Measurements from ENCODE around the gene NRDE2. TPM values are rescaled to one million over a fixed set of nuclear protein-coding genes. Genes with fewer than 3 reads are reported as not detected.

Gene NRDE2
- total and polyA plus RNA-seq, 2 donors from 2014 or later = 7.0 to 27.9 TPM

DNA sequence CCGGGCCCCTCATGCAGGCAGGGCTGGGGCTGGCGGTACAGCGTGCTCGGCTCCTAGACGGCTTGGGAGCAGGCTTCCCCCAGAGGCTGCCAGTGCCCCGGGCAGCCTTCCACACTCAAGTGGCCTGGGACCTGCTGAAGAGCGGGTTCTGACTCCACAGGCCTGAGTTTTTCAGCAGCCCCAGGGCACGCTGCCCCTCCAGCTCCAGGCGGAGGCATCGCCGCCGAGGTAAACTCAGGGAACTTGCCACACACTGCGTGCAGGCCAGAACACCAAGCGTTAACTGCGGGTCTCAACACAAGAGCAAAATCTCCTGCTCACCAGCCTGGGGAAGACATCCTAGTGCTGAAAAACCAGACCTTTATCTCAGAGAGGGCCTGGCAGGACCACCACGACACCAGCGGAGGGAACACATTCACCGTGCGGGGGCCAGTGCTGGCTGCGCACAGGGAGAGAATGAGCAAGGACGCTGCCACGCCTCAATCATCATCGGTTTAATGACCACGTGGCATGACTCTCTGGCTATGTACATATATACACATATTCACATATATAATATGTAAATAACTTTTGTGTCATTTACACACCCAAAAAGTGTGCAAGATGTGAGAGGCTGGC lies 54.1 kb downstream of the NRDE2 start:
- H3K36me3 ChIP-seq (ENCODE audit: control insufficient read depth in 2 of 3, insufficient read depth in 3 of 3, low read length in 3 of 3) = peaks cover 3 to 30% (median 23%) of the 10 kb centered on the region in 3 donors
- intact Hi-C loops (cut with DNase I) = no loop called here
- FAIRE-seq = no peak
- H3K27me3 ChIP-seq (ENCODE audit: control insufficient read depth, insufficient read depth, low read length) = no peaks in the 10 kb centered on the region
- DNase-seq = no peak
- H3K4me1 ChIP-seq (ENCODE audit: control insufficient read depth in 2 of 3, insufficient read depth in 2 of 3, low read depth in 1 of 3, low read length in 3 of 3) = peaks cover 0 to 3% (median 0%) of the 10 kb centered on the region in 3 donors
- no peak overlapping the region for H3K27ac ChIP-seq (ENCODE audit: low read depth in 2 of 2, low read length in 2 of 2)
- TF ChIP-seq CTCF (IDR thresholded peaks at IDR 0.05; ENCODE audit: borderline replicate concordance, extremely low read depth, insufficient read depth) = no peak
- no peak overlapping the region for H3K4me3 ChIP-seq (ENCODE audit: low read length in 3 of 3)
- H3K9ac ChIP-seq (ENCODE audit: low read length in 3 of 3) = no peak overlapping the region
- H3K9me3 ChIP-seq (ENCODE audit: control insufficient read depth in 2 of 3, insufficient read depth in 1 of 3, low read length in 3 of 3) = no peaks in the 10 kb centered on the region

DNA sequence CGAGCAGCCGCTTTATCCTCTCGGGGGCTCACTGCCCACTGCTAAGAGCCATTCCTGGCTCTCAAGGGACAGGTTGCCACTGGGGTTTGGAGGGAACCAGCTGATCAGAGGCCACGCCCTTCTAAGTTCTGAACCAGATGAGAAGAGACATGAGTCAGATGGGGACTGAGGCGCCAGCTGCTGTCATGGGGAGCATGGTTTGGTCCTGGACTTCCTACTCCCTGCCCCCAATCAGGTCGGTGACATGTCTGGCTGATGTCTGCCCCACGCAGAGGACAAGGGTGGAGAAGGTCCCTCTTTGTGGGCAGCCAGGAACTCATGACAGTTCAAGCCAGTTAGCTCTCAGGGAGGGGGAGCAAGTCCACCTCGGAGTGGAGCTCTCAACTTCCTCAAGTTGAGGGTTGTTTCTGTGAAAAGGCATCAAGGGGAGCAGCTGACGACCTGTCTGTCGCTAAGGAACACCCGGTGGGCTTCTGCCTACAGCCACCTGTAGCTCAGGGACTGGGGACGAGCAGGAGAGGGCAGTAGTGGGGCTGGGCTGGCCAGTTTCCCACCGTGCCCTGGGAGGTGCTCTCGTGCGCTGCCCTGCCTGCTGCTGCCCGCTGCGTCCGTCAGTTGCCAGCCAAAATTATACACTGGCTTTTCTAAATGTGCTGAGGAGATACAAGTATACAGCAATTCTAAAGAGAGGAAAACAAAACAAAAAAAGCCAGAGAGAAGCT lies 54.9 kb downstream of the NRDE2 start:
- intact Hi-C loops (cut with DNase I) = no loop called here
- no peak overlapping the region for H3K9ac ChIP-seq (ENCODE audit: low read length in 3 of 3)

GRCh38 chr14:90275820-90276219 lies 55.9 kb downstream of the NRDE2 start:
- no peak overlapping the region for H3K9ac ChIP-seq (ENCODE audit: low read length in 3 of 3)
- H3K4me3 ChIP-seq (ENCODE audit: low read length in 3 of 3) = no peak overlapping the region
- FAIRE-seq (no peak), DNase-seq (no peak)
- TF ChIP-seq CTCF (IDR thresholded peaks at IDR 0.05; ENCODE audit: borderline replicate concordance, extremely low read depth, insufficient read depth) = no peak
- no peaks in the 10 kb centered on the region for H3K27me3 ChIP-seq (ENCODE audit: control insufficient read depth, insufficient read depth, low read length)
- intact Hi-C loops (cut with DNase I) = no loop called here
- no peaks in the 10 kb centered on the region for H3K9me3 ChIP-seq (ENCODE audit: control insufficient read depth in 2 of 3, insufficient read depth in 1 of 3, low read length in 3 of 3)
- H3K27ac ChIP-seq (ENCODE audit: low read depth in 2 of 2, low read length in 2 of 2) = no peak overlapping the region
- peaks cover 3 to 30% (median 30%) of the 10 kb centered on the region in 3 donors for H3K36me3 ChIP-seq (ENCODE audit: control insufficient read depth in 2 of 3, insufficient read depth in 3 of 3, low read length in 3 of 3)
- H3K4me1 ChIP-seq (ENCODE audit: control insufficient read depth in 2 of 3, insufficient read depth in 2 of 3, low read depth in 1 of 3, low read length in 3 of 3) = peaks cover 0 to 3% (median 0%) of the 10 kb centered on the region in 3 donors

More for the DNA sequence above, 54.9 kb downstream of the NRDE2 start:
- Histone ChIP-seq H3K9me3 (ENCODE audit: control insufficient read depth in 2 of 3, insufficient read depth in 1 of 3, low read length in 3 of 3) (no peaks in the 10 kb centered on the region), H3K4me3 (ENCODE audit: low read length in 3 of 3) (no peak overlapping the region), H3K4me1 (ENCODE audit: control insufficient read depth in 2 of 3, insufficient read depth in 2 of 3, low read depth in 1 of 3, low read length in 3 of 3) (peaks cover 0 to 3% (median 0%) of the 10 kb centered on the region in 3 donors), H3K27me3 (ENCODE audit: control insufficient read depth, insufficient read depth, low read length) (no peaks in the 10 kb centered on the region), H3K27ac (ENCODE audit: low read depth in 2 of 2, low read length in 2 of 2) (no peak overlapping the region), H3K36me3 (ENCODE audit: control insufficient read depth in 2 of 3, insufficient read depth in 3 of 3, low read length in 3 of 3) (peaks cover 3 to 33% (median 26%) of the 10 kb centered on the region in 3 donors)
- FAIRE-seq = no peak
- no peak for TF ChIP-seq CTCF (IDR thresholded peaks at IDR 0.05; ENCODE audit: borderline replicate concordance, extremely low read depth, insufficient read depth)
- no peak for DNase-seq
